ENCODE measurements around the gene RANGRF. TPM values are rescaled to one million over a fixed set of nuclear protein-coding genes. Genes with fewer than 3 reads are reported as not detected.

The RANGRF gene
- total RNA-seq, 1 experiment from 2014 or later, result 18.4 TPM

DNA sequence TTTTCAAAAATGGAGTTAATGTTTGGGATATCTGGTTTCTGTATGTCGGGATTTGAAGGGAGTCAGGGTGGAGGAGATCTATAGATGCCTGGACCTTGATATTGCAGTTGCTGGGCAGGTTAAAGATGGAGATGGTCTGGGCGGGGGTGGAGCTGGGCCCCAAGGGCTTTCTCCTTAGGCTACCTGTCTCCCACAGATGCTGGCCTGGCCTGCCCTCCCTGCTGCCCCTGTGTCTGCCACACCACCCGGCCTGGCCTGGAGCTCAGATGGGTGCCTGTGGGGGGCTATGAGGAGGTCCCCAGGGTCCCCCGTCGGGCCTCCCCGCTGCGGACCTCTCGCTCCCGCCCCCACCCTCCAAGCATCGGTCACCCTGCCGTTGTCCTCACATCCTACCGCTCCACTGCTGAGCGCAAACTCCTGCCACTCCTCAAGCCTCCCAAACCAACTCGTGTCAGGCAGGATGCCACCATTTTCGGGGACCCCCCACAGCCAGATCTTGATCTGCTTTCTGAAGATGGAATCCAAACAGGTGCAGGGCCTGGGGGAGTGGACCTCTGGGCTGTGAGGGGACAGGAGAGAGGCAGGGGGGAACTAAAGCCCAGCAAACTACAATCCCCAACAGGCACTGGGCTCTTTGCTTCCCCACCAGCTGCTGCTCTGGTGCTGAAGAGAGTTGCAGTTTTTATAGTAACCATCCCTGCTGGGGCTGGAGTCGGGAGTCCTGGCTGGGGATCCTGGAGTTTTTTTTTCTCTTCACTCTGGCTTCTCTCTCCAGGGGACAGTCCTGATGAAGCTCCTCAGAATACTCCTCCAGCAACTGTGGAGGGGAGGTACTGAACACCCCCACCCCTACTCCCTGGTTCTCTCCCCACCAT is 24.5 kb downstream of the RANGRF start:
- DNase-seq (ENCODE audit: low spot score), result no peak

DNA sequence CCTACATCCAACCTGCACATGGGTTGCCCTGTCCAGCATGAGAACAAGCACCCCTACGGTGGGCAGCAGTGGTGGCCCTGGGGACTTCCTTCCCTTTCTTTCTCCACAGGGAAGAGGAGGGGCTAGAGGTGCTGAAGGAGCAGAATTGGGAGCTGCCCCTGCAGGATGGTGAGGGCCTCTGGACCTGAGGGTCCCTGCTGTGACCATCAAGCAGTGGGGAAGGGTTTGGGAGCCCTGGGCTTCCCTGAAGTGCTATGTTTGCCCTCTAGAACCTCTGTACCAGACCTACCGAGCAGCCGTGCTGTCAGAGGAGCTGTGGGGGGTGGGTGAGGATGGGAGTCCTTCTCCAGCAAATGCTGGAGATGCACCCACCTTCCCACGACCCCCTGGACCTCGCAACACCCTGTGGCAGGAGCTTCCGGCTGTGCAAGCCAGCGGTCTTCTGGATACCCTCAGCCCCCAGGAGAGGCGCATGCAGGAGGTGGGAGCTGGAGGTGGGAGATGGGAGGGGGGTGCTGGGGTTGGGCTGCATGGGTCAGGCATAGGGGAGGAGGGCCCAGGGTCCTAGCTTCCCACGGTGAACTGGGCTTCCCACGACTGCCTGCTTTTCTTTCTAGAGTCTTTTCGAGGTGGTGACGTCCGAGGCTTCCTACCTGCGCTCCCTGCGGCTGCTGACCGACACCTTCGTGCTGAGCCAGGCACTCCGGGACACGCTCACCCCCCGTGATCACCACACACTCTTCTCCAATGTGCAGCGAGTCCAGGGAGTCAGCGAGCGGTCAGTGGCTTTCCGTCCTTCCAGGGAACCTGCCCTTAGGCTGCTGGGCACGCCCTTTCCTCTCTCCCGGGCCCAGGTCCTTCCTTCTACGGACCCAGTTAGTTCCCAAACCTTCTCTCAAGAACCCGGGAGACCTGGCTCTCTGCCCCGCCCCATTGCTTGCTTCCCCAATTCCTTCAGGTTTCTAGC is 26.6 kb downstream of the RANGRF start:
- no peak for DNase-seq (ENCODE audit: low spot score)

DNA sequence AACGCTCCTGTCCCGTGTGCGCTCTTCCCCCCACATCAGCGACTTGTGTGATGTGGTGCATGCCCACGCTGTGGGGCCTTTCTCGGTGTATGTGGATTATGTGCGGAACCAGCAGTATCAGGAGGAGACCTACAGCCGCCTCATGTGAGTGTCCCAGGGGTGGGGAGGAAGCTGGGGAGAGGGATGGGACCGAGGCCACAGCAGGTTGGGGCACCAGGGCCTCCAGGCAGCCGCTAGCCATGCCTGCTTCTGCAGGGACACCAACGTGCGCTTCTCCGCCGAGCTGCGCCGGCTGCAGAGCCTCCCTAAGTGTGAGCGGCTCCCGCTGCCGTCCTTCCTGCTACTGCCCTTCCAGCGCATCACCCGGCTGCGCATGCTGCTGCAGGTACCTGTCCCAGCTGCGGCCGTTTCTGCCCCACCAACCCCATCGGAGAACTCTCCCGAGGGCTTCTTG is 27.3 kb downstream of the RANGRF start:
- no peak for DNase-seq (ENCODE audit: low spot score)

DNA sequence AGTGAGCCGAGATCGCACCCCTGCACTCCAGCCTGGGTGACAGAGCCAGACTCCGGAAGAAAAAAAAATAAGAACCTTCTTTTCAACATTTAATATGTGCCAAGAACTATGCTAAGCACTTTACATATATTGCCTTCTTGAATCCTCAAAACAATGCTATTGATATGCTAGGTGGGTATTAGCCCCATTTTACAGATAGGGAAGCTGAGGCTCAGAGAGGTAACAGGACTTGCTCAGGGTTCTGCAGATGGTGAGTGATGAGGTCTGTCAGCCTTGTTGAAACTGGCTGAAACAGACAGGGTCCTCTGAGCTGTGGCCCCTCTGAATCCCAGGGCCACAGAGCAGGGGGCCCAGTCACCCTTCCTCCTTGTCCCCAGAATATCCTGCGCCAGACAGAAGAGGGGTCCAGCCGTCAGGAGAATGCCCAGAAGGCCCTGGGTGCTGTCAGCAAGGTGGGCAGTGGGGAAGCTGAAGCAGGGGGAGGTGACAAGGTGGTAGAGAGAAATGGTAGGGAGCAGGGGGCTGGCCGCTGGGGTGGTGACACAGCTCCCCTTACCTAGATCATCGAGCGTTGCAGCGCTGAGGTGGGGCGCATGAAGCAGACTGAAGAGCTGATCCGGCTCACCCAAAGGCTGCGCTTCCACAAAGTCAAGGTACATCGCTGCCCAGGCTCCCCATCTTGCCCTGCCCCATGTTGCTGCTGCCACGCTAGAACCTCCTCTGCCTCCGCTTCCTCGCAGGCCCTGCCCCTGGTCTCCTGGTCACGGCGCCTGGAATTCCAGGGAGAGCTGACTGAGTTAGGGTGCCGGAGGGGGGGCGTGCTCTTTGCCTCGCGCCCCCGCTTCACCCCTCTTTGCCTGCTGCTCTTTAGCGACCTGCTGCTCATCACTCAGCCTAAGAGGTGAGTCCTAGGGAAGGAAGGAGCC is 29.8 kb downstream of the RANGRF start:
- DNase-seq (ENCODE audit: low spot score), result no peak

DNA sequence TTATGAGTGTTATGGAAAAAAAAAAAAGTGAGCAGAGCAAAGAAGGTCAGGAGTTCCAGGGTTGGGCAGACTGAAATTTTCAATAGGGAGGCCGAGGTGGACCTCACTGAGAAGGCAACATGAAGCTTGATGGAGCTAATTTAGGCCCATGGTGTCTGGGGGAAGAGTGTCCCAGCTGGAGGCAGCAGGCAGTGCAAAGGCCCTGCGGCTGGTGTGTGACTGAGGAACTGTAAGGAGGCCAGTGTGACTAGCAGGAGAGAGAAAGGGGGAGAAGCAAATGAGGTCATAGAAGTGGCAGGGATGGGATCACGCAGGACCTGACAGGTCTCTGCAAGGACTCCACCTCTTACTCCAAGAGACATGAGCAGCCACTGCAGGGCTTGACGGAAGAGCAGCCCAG is 31.8 kb downstream of the RANGRF start:
- no peak for DNase-seq (ENCODE audit: low spot score)

DNA sequence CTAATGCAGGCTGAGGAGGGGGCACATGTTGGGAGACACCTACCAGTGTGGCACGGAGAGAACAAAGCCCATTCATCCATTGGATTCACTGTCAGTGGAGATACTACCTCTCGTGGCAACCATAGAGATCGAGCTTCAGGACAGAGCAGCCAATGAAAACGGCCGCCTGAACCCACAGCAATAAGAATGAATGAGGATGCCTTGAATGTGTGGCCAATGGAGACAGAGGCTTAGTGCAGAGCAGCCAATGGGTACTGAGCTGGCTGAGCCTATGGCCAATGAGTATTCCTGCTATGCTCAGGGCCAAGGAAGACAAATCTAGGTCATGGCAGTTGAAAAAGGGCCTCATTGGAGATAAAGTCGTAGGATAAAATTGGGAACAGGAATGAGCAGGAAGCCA is 32.5 kb downstream of the RANGRF start:
- no peak for DNase-seq (ENCODE audit: low spot score)

DNA sequence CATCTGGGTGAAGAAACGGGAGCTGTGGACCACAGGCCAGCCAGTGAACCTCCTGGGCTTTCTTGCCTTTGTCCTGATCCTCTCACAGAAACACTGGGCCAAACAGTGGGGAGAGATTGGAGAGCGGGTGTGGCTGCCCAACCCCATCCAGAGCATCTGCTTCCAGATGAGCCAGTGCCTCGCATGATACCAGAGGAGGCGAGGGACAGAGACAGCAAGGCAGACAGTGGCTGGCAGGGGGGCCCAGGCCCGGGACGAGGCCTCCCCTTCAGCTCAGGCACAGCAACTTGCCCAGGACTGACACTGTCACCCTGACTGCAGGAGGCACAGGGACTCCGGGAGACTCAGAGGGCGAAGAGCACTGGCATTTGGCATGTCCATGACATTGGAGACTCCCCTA is 33.6 kb downstream of the RANGRF start:
- DNase-seq (ENCODE audit: low spot score), result no peak

DNA sequence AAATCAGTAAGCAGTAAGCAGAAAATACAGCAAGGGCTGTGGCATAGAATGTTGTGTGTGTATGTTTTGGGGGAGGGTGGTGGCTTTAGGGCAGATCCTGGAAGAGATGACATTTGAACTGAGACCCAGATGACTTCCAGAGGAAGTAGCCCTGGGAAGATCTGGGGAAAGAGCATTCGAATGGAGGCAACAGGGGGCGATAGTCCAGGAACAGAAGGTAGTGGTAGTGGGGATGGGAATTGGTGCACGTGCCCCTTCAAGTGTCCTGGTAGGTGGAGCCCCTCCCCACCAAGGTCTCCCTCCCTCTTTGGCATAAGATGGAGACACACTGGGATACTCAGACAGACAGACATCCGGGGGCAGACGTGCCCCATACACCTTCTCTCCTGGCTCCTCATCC is 35.7 kb downstream of the RANGRF start:
- DNase-seq (ENCODE audit: low spot score), result no peak

DNA sequence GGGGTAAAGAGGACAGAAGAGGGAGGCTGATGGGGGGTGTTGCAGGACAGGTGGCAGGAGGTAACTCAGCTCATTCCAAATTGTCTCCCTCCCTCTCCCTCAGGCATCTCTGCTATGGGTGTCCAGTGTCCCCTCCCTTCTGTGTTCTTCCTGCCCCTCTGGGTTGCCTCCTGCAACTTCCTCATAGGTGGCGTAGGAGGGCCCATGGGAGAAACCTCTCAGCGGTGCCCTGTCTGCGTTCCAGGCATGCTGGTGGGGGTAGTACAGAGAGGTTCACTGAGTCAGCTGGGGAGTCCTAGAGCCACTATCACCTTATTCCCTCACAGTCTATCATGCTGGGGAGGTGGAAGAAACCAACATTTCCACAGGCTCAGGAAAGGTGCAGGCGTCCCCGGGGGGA is 36.5 kb downstream of the RANGRF start:
- no peak for DNase-seq (ENCODE audit: low spot score)

DNA sequence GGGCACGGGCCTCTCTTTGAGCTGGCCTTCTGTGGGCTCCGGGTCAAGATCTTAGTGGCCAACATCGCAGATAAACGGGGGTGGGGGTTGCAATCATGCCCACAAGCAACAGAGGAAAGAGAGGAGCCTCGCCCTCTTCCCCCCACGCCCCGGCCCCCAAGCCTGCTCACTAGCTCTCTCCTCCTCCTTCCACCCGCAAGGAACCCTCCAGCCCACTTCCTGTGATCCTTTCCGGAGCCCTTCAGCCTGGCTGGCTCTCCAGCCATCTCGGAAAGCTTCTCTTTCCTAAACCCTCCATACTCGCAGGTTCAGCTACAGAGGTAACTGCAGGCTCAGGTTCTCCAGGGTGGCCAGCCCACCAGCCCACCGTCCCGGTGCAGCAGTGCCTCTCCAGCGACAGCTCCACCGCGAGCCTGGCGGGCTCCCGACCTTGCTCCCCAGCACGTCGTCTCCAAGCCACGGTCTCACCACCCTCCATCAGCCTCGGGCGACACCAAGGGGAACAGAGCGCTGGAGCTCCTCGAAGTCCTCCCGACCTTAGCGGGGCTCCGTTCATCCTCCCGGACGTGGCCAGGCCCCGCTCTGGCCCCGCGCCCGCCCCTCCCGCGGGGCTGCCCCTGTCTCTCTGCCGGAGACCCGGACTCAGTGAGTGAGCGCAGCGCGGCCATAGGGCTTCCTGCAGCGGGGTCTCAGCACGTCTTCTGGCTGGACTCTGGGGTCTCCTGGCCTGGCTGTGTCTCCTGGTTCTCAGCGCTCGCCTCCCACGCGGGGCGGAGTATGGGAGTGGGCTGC is 38.2 kb downstream of the RANGRF start:
- no peak for DNase-seq (ENCODE audit: low spot score)

DNA sequence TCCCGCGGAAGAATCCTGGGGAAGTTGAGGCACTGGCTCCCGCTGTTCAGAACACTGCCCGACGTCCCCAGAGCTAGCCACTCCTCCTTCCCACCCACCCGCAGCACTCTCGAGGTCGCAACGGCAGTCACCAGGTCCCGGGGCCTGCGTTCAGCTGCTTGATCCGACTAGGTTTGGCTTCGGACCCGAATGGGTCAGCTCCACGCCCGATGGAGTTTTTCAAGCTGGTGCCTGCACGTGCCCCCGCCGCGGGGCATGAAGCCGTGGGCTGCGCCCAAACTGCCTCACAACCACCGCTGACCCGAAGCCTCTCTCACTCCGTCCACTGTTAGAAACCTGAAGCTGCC is 38.8 kb downstream of the RANGRF start:
- no peak for DNase-seq (ENCODE audit: low spot score)

DNA sequence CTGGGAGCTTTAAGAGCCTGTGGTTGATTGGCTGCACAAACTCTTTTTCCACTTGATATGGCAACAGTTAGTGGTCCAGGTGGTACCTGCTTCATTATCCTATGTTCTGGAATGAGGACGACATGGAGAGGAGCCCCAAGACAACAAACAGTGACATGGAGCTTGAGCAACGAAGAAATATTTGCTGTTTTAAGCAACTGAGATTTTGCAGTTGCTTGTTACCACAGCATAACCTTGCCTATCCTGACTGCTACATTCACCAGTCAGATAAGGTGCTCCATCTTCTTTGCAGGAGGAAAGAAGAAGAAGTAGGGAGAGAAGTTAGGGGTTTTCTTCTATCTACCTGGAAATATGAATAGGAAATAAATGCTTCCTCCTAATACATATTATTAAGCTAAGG is 43.7 kb downstream of the RANGRF start:
- DNase-seq (ENCODE audit: low spot score), result no peak

DNA sequence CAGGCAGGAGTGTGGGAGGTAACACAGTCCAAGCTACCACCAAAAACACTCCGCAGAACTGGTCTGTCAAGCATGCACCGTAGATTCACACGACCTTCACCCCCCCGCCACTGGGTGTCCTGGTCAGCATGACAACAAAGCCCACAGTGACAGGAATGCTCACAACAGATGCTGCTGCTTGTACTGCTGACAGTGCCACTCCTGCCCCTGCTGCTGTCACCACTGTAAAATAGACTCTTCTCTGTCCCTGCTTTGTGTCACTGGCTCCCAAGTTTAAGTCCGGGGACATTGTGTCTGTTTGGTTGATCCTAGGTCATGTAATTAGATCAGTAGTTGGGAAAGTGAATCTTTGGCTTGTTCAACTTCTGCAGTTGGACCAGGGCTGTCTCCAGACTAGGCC is 44.2 kb downstream of the RANGRF start:
- DNase-seq (ENCODE audit: low spot score), result peak; percentile 32

DNA sequence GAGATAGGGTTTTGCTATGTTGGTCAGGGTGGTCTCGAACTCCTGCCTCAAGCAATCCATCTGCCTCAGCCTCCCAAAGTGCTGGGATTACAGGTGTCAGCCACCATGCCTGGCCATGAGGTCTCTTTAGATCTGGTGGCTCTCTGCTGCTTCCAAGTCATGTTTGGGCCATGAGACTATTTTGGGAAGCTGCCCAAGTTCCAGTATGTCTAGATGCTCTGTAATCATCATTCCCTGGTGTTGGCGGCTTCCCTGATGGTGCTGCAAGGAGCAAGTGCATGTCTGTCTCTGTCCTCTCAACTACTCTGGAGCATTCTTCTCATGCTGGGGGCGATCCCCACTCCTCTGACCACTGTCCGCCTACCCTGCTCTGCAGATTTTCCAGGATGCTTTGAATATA is 44.8 kb downstream of the RANGRF start:
- no peak for DNase-seq (ENCODE audit: low spot score)

DNA sequence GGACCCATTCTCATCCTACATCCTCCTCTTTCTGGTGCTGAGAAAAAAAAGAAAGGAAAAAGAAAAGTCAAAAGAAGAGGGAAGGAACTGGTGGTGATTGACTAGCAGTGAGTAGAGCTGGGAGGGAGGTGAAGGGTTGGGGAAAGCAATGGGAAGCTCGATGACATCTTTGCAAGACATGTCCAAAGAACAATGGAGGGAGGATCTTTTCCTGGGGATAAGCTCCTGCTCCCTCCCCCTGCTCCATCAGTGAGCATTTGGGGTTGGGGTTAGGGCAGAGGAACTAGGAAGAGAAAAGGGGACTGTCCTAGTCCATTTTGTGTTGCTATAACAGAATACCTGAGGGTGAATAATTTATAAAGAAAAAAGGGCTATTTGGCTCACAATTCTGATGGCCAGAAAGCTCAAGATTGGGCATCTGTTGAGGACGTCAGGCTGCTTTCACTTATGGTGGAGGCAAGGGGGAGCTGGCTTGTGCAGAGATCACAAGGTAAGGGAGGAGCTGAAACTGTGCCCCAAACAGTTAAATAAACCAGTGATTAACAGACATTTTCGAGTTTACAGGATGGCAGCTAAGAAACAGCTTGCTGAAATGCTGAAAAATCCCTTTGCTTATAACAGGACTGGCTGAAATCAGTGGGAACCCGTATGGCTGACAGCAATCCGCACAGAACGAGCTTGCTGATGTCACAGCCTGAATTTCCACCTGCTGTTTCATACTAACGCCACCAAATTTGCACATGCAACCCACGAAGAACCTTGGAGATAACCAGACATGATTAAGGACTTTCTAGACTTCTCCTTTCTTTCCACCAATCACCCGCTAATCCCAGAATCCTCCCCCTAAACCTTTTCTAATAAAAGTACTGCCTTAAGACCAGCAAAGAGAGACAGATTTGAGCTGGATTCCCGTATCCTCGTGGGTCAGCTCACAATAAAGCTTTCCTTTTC is 49.6 kb downstream of the RANGRF start:
- DNase-seq (ENCODE audit: low spot score), result no peak

DNA sequence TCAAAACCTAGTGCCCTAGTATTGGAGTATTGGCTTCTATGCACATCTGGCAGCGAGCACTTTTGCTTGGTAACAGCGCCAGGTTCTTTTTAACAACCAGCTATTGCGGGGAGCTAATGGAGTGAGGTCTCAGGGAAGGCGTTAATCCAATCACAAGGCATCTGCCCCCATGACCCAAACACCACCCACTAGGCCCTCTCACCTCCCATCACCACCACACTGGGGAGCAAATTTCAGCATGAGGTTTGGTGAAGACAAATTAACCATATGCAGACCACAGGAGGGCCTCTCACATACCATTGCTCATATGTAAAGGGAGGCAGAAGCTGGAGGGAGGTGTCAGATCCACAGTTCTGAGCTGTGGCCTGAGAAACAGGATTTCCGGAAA is 50.3 kb downstream of the RANGRF start:
- DNase-seq (ENCODE audit: low spot score), result no peak

DNA sequence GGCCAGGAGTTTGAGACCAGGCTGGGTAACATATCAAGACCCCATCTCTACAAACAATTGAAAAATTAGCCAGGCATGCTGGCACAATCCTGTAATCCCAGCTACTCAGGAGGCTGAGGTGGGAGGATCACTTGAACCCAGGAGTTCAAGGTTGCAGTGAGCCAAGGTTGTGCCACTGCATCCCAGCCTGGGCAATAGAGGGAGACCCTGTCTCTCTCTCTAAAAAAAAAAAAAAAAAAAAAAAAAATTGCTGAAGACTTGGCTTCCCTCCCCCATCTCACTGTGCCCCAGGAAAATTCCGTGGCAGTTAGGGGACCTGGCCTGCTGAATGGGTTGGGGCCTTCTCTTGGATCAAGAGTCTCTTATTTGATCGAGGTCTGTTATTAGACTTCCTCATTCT is 51.1 kb downstream of the RANGRF start, which contains the start of gene ODF4:
Gene ODF4, plus strand, starts transcription at position 301 of the 400 bp plus-strand sequence. CDS start 212 bp downstream, outside the sequence.
- no peak for DNase-seq (ENCODE audit: low spot score)

Data from HT-29 (cell line).